GM12878 (cell line): ENCODE data around the gene DHX16. TPM values are rescaled to one million over a fixed set of nuclear protein-coding genes. Genes with fewer than 3 reads are reported as not detected.

Experiments
- ATAC-seq: fragments of 200-7000 bp; cut with Tn5 transposase; 3 replicates; pipeline ENCODE4 v1.9.1; 2020; ENCODE audit warnings: mild to moderate bottlenecking, moderate library complexity
- BruUV-seq: library from RNA; stranded (reverse); fragments of 400-500 nt; replicated peaks from 2 replicates; lab custom pipeline; 2021; lab: Mats Ljungman, UMichigan
- CTCF ChIA-PET: fragments of 300-600 bp; sonication (Branson Sonifier 250); formaldehyde crosslinking; extraction: SDS; loops from one replicate; lab custom pipeline; 2021; ENCODE audit warnings: inconsistent platforms; lab: Yijun Ruan, JAX
- POLR2A ChIA-PET: fragments of 350-600 bp; formaldehyde crosslinking; extraction: SDS; loops from one replicate; lab custom pipeline; 2021; ENCODE audit warnings: inconsistent platforms; lab: Charles Lee
- RAD21 ChIA-PET: fragments of 300-600 bp; sonication (Branson Sonifier 250); formaldehyde crosslinking; loops from one replicate; lab custom pipeline; 2023; ENCODE audit warnings: antibody characterized with exemption; ENCODE audit not compliant: unreplicated experiment; lab: Charles Lee
- SMC1A ChIA-PET: fragments of 300-600 bp; sonication (Branson Sonifier 250); formaldehyde crosslinking; loops from one replicate; lab custom pipeline; 2023; ENCODE audit not compliant: unreplicated experiment, uncharacterized antibody; lab: Charles Lee
- DNase-seq: peaks from one replicate; pipeline ENCODE4 v3.0.0-alpha.2; 2011; ENCODE audit warnings: low read depth, low spot score
- FAIRE-seq: peaks from 3 replicates; lab custom pipeline; 2011; peaks lifted over from hg19 to GRCh38; lab: Jason Lieb, UNC
- H2AFZ ChIP-seq: 2 replicates; pipeline ENCODE4 v1.6.0; 2011; ENCODE audit warnings: low read depth, low read length, control low read depth; ENCODE audit not compliant: control insufficient read depth
- H3K27ac ChIP-seq: 2 replicates; pipeline ENCODE4 v1.5.1; 2011; ENCODE audit warnings: control low read depth; ENCODE audit not compliant: control insufficient read depth, insufficient read depth
- H3K27me3 ChIP-seq, 2 experiments: replicated peaks in 1 of 2; 2 replicates each; pipeline versions ENCODE4 v1.6.0 to v1.6.1; 2011; ENCODE audit warnings: low read length in 1 of 2; ENCODE audit not compliant: control insufficient read depth in 2 of 2, insufficient read depth in 2 of 2
- H3K36me3 ChIP-seq, 2 experiments: 2 replicates each; pipeline ENCODE4 v1.5.1; 2011; ENCODE audit warnings: low read length in 1 of 2; ENCODE audit not compliant: control insufficient read depth in 2 of 2, insufficient read depth in 2 of 2
- H3K4me1 ChIP-seq: 2 replicates; pipeline ENCODE4 v1.6.1; 2011; ENCODE audit warnings: mild to moderate bottlenecking, low read length, moderate library complexity, mixed read lengths; ENCODE audit not compliant: control insufficient read depth, insufficient read depth
- H3K4me2 ChIP-seq: 2 replicates; pipeline ENCODE4 v1.6.0; 2011; ENCODE audit warnings: control low read depth; ENCODE audit not compliant: control insufficient read depth, insufficient read depth
- H3K4me3 ChIP-seq: fragments of 200-600 bp; sonication (generic); 2 replicates; pipeline ENCODE4 v1.5.1; 2016
- H3K79me2 ChIP-seq: 2 replicates; pipeline ENCODE4 v1.6.0; 2011; ENCODE audit warnings: low read length; ENCODE audit not compliant: control insufficient read depth, insufficient read depth
- H3K9ac ChIP-seq: 2 replicates; pipeline ENCODE4 v1.8.0; 2011; ENCODE audit warnings: low read length, control low read depth, mixed read lengths; ENCODE audit not compliant: control insufficient read depth, insufficient read depth
- H3K9me3 ChIP-seq: replicated peaks from 3 replicates; pipeline ENCODE4 v1.5.1; 2011; ENCODE audit warnings: mild to moderate bottlenecking, low read length; ENCODE audit not compliant: control insufficient read depth, insufficient read depth
- H4K20me1 ChIP-seq: 2 replicates; pipeline ENCODE4 v1.6.0; 2011; ENCODE audit not compliant: control insufficient read depth, insufficient read depth
- ATF7 ChIP-seq: fragments of 450-650 bp; IDR thresholded peaks from 2 replicates; pipeline ENCODE4 v1.6.1; 2016; ENCODE audit warnings: low read depth, mild to moderate bottlenecking
- CTCF ChIP-seq, 3 experiments: IDR thresholded peaks in 2 of 3; conservative IDR thresholded peaks in 1 of 3; 2 replicates each; pipeline ENCODE4 v1.5.1; 2011; ENCODE audit warnings: low read depth in 3 of 3, low read length in 3 of 3, mild to moderate bottlenecking in 3 of 3, control low read depth in 2 of 3, moderate library complexity in 2 of 3, inconsistent platforms in 1 of 3, mixed read lengths in 1 of 3; ENCODE audit not compliant: control insufficient read depth in 2 of 3, insufficient read depth in 1 of 3; ENCODE audit errors: extremely low read depth in 1 of 3
- DPF2 ChIP-seq: fragments of 450-650 bp; IDR thresholded peaks from 2 replicates; pipeline ENCODE4 v1.6.1; 2017; ENCODE audit warnings: mild to moderate bottlenecking
- EGR1 ChIP-seq, 2 experiments: IDR thresholded peaks; 1 replicate in 1 of 2; 2 replicates in 1 of 2; pipeline ENCODE4 v1.6.1; 2011 to 2012; ENCODE audit warnings: low read depth in 2 of 2, low read length in 2 of 2, borderline replicate concordance in 1 of 2, mild to moderate bottlenecking in 1 of 2, moderate library complexity in 1 of 2
- IKZF1 ChIP-seq: fragments of 450-650 bp; conservative IDR thresholded peaks from 2 replicates; pipeline ENCODE4 v1.6.1; 2017; ENCODE audit warnings: antibody characterized with exemption, mild to moderate bottlenecking
- KAT2A ChIP-seq: conservative IDR thresholded peaks from 2 replicates; pipeline ENCODE4 v1.6.1; 2011; ENCODE audit warnings: low read depth, low read length; ENCODE audit not compliant: control insufficient read depth
- PAX5 ChIP-seq: IDR thresholded peaks from 2 replicates; pipeline ENCODE4 v1.6.1; 2011; ENCODE audit warnings: low read depth, low read length, borderline replicate concordance
- POLR2AphosphoS5 ChIP-seq: IDR thresholded peaks from 2 replicates; pipeline ENCODE4 v1.6.1; 2011; ENCODE audit warnings: mild to moderate bottlenecking, low read length, inconsistent platforms
- RAD51 ChIP-seq: fragments of 450-650 bp; IDR thresholded peaks from 2 replicates; pipeline ENCODE4 v1.6.1; 2016; ENCODE audit warnings: moderate library complexity, mild to moderate bottlenecking, inconsistent platforms
- SMARCA5 ChIP-seq: fragments of 450-650 bp; IDR thresholded peaks from 2 replicates; pipeline ENCODE4 v1.6.1; 2017; ENCODE audit warnings: mild to moderate bottlenecking
- STAT1 ChIP-seq: fragments of 450-650 bp; conservative IDR thresholded peaks from 2 replicates; pipeline ENCODE4 v1.6.1; 2014; ENCODE audit warnings: antibody characterized with exemption, mild to moderate bottlenecking
- WGBS: methylation state at CpG from one replicate; pipeline ENCODE4 v1.1.6; 2016; ENCODE audit warnings: low lambda C conversion rate; ENCODE audit not compliant: insufficient replicate concordance, insufficient coverage; ENCODE audit errors: missing lambda C conversion rate; 5-methylcytosine and 5-hydroxymethylcytosine counted together
- in situ Hi-C: fragments of 300-500 bp; cut with MboI; formaldehyde crosslinking; loops from 9 replicates; pipeline ENCODE4 v1.14.3; 2018; ENCODE audit warnings: mixed read lengths
- intact Hi-C: fragments of 100-400 bp; cut with micrococcal nuclease; formaldehyde crosslinking; loops from one replicate; pipeline ENCODE4 v1.14.2; 2022; ENCODE audit not compliant: unreplicated experiment
- polyA plus RNA-seq, 11 experiments: library from polyadenylated mRNA; depleted of rRNA in 4 of 11; unstranded in 6 of 11; stranded (reverse) in 5 of 11; fragments of >200 nt; fragmentation: Nextera tagmentation in 4 of 11; fragmentation: Illumina TruSeq in 1 of 11; extraction: Ambion mirVana in 4 of 11; extraction: Trizol in 1 of 11; gene quantifications; 1 replicate in 1 of 11; 2 replicates in 10 of 11; pipeline versions ENCODE4 v1.2.1 to v1.2.3, GENCODE V29; 2011 to 2016; ENCODE audit warnings: inconsistent platforms in 2 of 11, missing spikeins in 2 of 11, low read depth in 1 of 11
- total RNA-seq, 4 experiments: library from RNA; depleted of rRNA in 3 of 4; stranded (reverse); fragments of >200 nt in 3 of 4; fragmentation: Illumina TruSeq in 1 of 4; extraction: Trizol in 1 of 4; gene quantifications; 2 replicates each; pipeline versions ENCODE4 v1.2.1 to v1.2.3, GENCODE V29; 2013 to 2021
- TF ChIP-seq, protein P1 (sequence below): fragments of 450-650 bp; IDR thresholded peaks from 2 replicates; pipeline ENCODE4 v1.6.1; 2016; ENCODE audit warnings: mild to moderate bottlenecking

The DHX16 gene
- total and polyA plus RNA-seq, 10 of the 15 experiments (the other 5 are each of a cell fraction or from before 2014, with no cell fraction given), result 10.1 to 41.4 (median 38.3) TPM

- peaks cover 15% of the 10 kb centered on the region for H3K4me1 ChIP-seq
- H3K4me3 ChIP-seq, result peak overlapping the region; percentile 100
- H3K9me3 ChIP-seq, result no peaks in the 10 kb centered on the region
- ChIA-PET SMC1A (interaction anchor here (0.9 to 6.9 kb wide), 12 partner anchors 9 to 133 kb away, joined by 3 to 73 read pairs (median 5); partner anchors contain the start of genes MDC1, MRPS18B and PPP1R10), CTCF (interaction anchor here (0.7 to 4.8 kb wide), 11 partner anchors 8 to 234 kb away, joined by 3 to 64 read pairs (median 14); partner anchors contain the start of genes DHX16, MDC1 and TUBB), RAD21 (interaction anchor here (0.7 to 6.4 kb wide), 8 partner anchors 9 to 226 kb away, joined by 3 to 114 read pairs (median 4); partner anchors contain the start of genes DHX16, MDC1, TUBB and VARS2), POLR2A (interaction anchor here (0.5 to 6.1 kb wide), 14 partner anchors 8 to 196 kb away, joined by 3 to 167 read pairs (median 9); partner anchors contain the start of genes DHX16, MDC1, MRPS18B and PPP1R10)
- TF ChIP-seq ATF7 (no peak), RAD51 (peak; percentile 5; the same call in 1 of the 2 replicates), IKZF1 (peak; percentile 67), KAT2A (no peak), CTCF (IDR thresholded peaks at IDR 0.05 in 2 of 3, conservative IDR thresholded peaks at IDR 0.05 in 1 of 3; ENCODE audit: control insufficient read depth in 2 of 3, extremely low read depth in 1 of 3, insufficient read depth in 1 of 3, low read depth in 3 of 3, low read length in 3 of 3) (0 out of 6 replicates have a peak, but pooled peaks of 1 of the 3 experiments have one; percentile 2), SMARCA5 (peak; percentile 61), PAX5 (no peak), POLR2AphosphoS5 (peak; percentile 35), DPF2 (peak; percentile 10; the same call in 1 of the 2 replicates), EGR1 (IDR thresholded peaks at IDR 0.05; ENCODE audit: borderline replicate concordance in 1 of 2, low read depth in 2 of 2, low read length in 2 of 2) (peak in 1 of 2 experiments; percentile 36; a peak in 1 of 3 replicates), STAT1 (0 out of 2 replicates have a peak, but pooled peaks have one; percentile 55)
- TF ChIP-seq, protein P1, sequence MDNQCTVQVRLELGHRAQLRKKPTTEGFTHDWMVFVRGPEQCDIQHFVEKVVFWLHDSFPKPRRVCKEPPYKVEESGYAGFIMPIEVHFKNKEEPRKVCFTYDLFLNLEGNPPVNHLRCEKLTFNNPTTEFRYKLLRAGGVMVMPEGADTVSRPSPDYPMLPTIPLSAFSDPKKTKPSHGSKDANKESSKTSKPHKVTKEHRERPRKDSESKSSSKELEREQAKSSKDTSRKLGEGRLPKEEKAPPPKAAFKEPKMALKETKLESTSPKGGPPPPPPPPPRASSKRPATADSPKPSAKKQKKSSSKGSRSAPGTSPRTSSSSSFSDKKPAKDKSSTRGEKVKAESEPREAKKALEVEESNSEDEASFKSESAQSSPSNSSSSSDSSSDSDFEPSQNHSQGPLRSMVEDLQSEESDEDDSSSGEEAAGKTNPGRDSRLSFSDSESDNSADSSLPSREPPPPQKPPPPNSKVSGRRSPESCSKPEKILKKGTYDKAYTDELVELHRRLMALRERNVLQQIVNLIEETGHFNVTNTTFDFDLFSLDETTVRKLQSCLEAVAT, result 0 out of 2 replicates have a peak, but pooled peaks have one; percentile 8
- DNase-seq (no peak), FAIRE-seq (no peak), ATAC-seq (peak; percentile 1; the same call in 1 of the 3 replicates)
- 1% methylated on average over 21 of the region's 22 CpGs for WGBS
- peak overlapping the region; percentile 69 for H3K4me2 ChIP-seq
- no peak overlapping the region for H2AFZ ChIP-seq
- H3K36me3 ChIP-seq, result no peaks in the 10 kb centered on the region
- intact Hi-C loops (loop anchor here (1.0 to 2.0 kb wide), 2 partner anchors 29 to 71 kb away; partner anchors contain the start of gene MDC1), in situ Hi-C loops (no loop called here)
- TSS peak; percentile 78 for BruUV-seq
- peak overlapping the region; percentile 75 for H3K9ac ChIP-seq
- H3K27me3 ChIP-seq, result no peaks in the 10 kb centered on the region
- peaks cover 78% of the 10 kb centered on the region for H3K79me2 ChIP-seq
- no peaks in the 10 kb centered on the region for H4K20me1 ChIP-seq
- H3K27ac ChIP-seq, result peak overlapping the region; percentile 96
These were observed 15.0 kb upstream of the DHX16 start for GRCh38 chr6:30687659-30688431.
